Liver (tissue), 9 donors: ENCODE results near the gene NKAPL. TPM values are rescaled to one million over a fixed set of nuclear protein-coding genes. Genes with fewer than 3 reads are reported as not detected.

Experiments
- DNase-seq: peaks from one replicate; pipeline ENCODE4 v3.0.0-alpha.2; 2017; ENCODE audit warnings: low spot score
- H3K27ac ChIP-seq, 2 donors: one replicate each; pipeline ENCODE4 v1.7.0; 2013; ENCODE audit warnings: inconsistent platforms in 2 of 2, low read length in 2 of 2, control low read depth in 1 of 2, low read depth in 1 of 2, mild to moderate bottlenecking in 1 of 2
- H3K27me3 ChIP-seq, 4 donors: one replicate each; pipeline versions ENCODE4 v1.6.1 to v1.7.0; 2013; ENCODE audit warnings: low read length in 3 of 4, inconsistent platforms in 1 of 4, mild to moderate bottlenecking in 1 of 4, moderate library complexity in 1 of 4; ENCODE audit not compliant: control insufficient read depth in 4 of 4, insufficient read depth in 4 of 4
- H3K36me3 ChIP-seq, 4 donors: one replicate each; pipeline versions ENCODE4 v1.6.1 to v1.7.0; 2013; ENCODE audit warnings: low read length in 3 of 4, mild to moderate bottlenecking in 3 of 4, low read depth in 1 of 4, moderate library complexity in 1 of 4; ENCODE audit not compliant: control insufficient read depth in 4 of 4, insufficient read depth in 3 of 4
- H3K4me1 ChIP-seq, 4 donors: one replicate each; pipeline versions ENCODE4 v1.6.1 to v1.7.0; 2013; ENCODE audit warnings: low read length in 3 of 4, mild to moderate bottlenecking in 3 of 4, moderate library complexity in 1 of 4; ENCODE audit not compliant: control insufficient read depth in 4 of 4, insufficient read depth in 4 of 4
- H3K4me3 ChIP-seq, 3 donors: one replicate each; pipeline versions ENCODE4 v1.6.1 to v1.7.0; 2013; ENCODE audit warnings: low read length in 3 of 3, control low read depth in 1 of 3, low read depth in 1 of 3, mild to moderate bottlenecking in 1 of 3
- H3K9ac ChIP-seq, 2 donors: one replicate each; pipeline ENCODE4 v1.7.0; 2013; ENCODE audit warnings: low read length in 2 of 2, mild to moderate bottlenecking in 2 of 2, moderate library complexity in 2 of 2, control low read depth in 1 of 2, low read depth in 1 of 2
- H3K9me3 ChIP-seq, 4 donors: one replicate each; pipeline versions ENCODE4 v1.6.1 to v1.7.0; 2013; ENCODE audit warnings: low read length in 3 of 4; ENCODE audit not compliant: control insufficient read depth in 4 of 4
- EGR1 ChIP-seq, 2 donors: IDR thresholded peaks; 2 replicates each; pipeline ENCODE4 v1.6.1; 2016 to 2018; ENCODE audit warnings: antibody characterized with exemption in 2 of 2, low read depth in 2 of 2
- FOXA1 ChIP-seq: IDR thresholded peaks from 2 replicates; pipeline ENCODE4 v1.6.1; 2016; ENCODE audit warnings: antibody characterized with exemption
- FOXA2 ChIP-seq: IDR thresholded peaks from 2 replicates; pipeline ENCODE4 v1.6.1; 2016; ENCODE audit warnings: antibody characterized with exemption
- GABPA ChIP-seq, 2 donors: IDR thresholded peaks in 1 of 2; conservative IDR thresholded peaks in 1 of 2; 2 replicates each; pipeline ENCODE4 v1.6.1; 2016; ENCODE audit warnings: antibody characterized with exemption in 2 of 2, mild to moderate bottlenecking in 1 of 2, moderate library complexity in 1 of 2
- HNF4A ChIP-seq, 2 donors: conservative IDR thresholded peaks; 2 replicates each; pipeline ENCODE4 v1.6.1; 2016; ENCODE audit warnings: antibody characterized with exemption in 2 of 2, mild to moderate bottlenecking in 2 of 2
- HNF4G ChIP-seq: IDR thresholded peaks from 2 replicates; pipeline ENCODE4 v1.6.1; 2016; ENCODE audit warnings: antibody characterized with exemption
- JUND ChIP-seq, 2 donors: IDR thresholded peaks; 2 replicates each; pipeline ENCODE4 v1.6.1; 2016; ENCODE audit warnings: antibody characterized with exemption in 2 of 2
- NR2F2 ChIP-seq: IDR thresholded peaks from 2 replicates; pipeline ENCODE4 v1.6.1; 2016; ENCODE audit warnings: antibody characterized with exemption
- RAD21 ChIP-seq, 2 donors: IDR thresholded peaks; 2 replicates each; pipeline ENCODE4 v1.6.1; 2016; ENCODE audit warnings: antibody characterized with exemption in 2 of 2, mild to moderate bottlenecking in 2 of 2
- RXRA ChIP-seq, 2 donors: IDR thresholded peaks; 2 replicates each; pipeline ENCODE4 v1.6.1; 2017 to 2018; ENCODE audit warnings: antibody characterized with exemption in 2 of 2, mild to moderate bottlenecking in 1 of 2
- SP1 ChIP-seq: IDR thresholded peaks from 2 replicates; pipeline ENCODE4 v1.6.1; 2018; ENCODE audit warnings: antibody characterized with exemption, mild to moderate bottlenecking
- TAF1 ChIP-seq: conservative IDR thresholded peaks from 2 replicates; pipeline ENCODE4 v1.6.1; 2016; ENCODE audit warnings: antibody characterized with exemption, mild to moderate bottlenecking
- YY1 ChIP-seq: IDR thresholded peaks from 2 replicates; pipeline ENCODE4 v1.6.1; 2016; ENCODE audit warnings: antibody characterized with exemption, mild to moderate bottlenecking
- WGBS: extraction: QIAGEN DNeasy Blood & Tissue Kit; methylation state at CpG from one replicate; pipeline ENCODE4 v1.1.7; 2013; 5-methylcytosine and 5-hydroxymethylcytosine counted together
- polyA plus RNA-seq, 2 donors: library from polyadenylated mRNA; stranded (reverse) in 1 of 2; unstranded in 1 of 2; fragments of 200-250 nt in 1 of 2; fragments of >200 nt in 1 of 2; fragmentation: Nextera tagmentation in 1 of 2; extraction: Ambion mirVana in 1 of 2; gene quantifications; one replicate each; pipeline versions ENCODE4 v1.2.1 to v1.2.3, GENCODE V29; 2013 to 2015
- total RNA-seq, 2 donors: library from RNA; depleted of rRNA; stranded (reverse); fragments of >200 nt; gene quantifications; one replicate each; pipeline ENCODE4 v1.2.3, GENCODE V29; 2014
- TF ChIP-seq, protein P1 (sequence below): IDR thresholded peaks from 2 replicates; pipeline ENCODE4 v1.6.1; 2016; ENCODE audit warnings: antibody characterized with exemption
- TF ChIP-seq, protein P2 (sequence below): IDR thresholded peaks from 2 replicates; pipeline ENCODE4 v1.6.1; 2016; ENCODE audit warnings: antibody characterized with exemption
- TF ChIP-seq, protein P3 (sequence below): IDR thresholded peaks from 2 replicates; pipeline ENCODE4 v1.6.1; 2016; ENCODE audit warnings: antibody characterized with exemption, mild to moderate bottlenecking
- TF ChIP-seq, protein P4 (sequence below): fragments of 150-350 bp; IDR thresholded peaks from 2 replicates; pipeline ENCODE4 v1.5.1; 2017; ENCODE audit warnings: improper control_type of control experiment, low read depth, low read length; ENCODE audit not compliant: missing input control
- TF ChIP-seq, protein P5 (sequence below): IDR thresholded peaks from 2 replicates; pipeline ENCODE4 v1.6.1; 2016; ENCODE audit warnings: antibody characterized with exemption
- donor health status: healthy.
- donor health status: healthy.
- donor health status: healthy.
- donor health status: healthy.
- donor health status: healthy.

NKAPL gene
- total and polyA plus RNA-seq, 4 donors: 0.22 to 0.61 (median 0.57) TPM

DNA sequence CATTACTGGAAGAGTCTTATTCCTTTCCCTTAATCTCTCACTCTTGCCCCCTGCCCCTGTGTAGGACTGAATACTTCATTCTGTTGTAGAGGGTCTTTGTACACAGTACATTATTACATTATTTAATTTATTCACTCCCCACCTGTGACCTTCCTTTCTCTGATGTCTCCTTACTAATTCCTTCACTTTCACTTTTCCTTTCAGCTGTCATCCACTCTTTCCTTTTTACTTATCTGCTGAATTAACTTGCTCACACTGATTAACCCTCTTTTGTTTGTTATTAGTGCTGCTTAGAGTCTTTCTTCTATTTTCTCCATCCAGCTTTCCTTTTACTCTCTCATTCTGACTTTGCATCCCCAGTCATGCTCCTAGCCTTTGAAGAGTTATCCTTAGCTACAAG, 15.8 kb downstream of the NKAPL start:
- no peak overlapping the region for H3K27ac ChIP-seq
- H3K9me3 ChIP-seq: no peaks in the 10 kb centered on the region
- peaks cover 3 to 41% (median 24%) of the 10 kb centered on the region in 4 donors for H3K36me3 ChIP-seq
- TF ChIP-seq, protein P1, sequence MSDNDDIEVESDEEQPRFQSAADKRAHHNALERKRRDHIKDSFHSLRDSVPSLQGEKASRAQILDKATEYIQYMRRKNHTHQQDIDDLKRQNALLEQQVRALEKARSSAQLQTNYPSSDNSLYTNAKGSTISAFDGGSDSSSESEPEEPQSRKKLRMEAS: no peak
- TF ChIP-seq JUND (IDR thresholded peaks at IDR 0.05) (no peak), EGR1 (IDR thresholded peaks at IDR 0.05; ENCODE audit: low read depth in 2 of 2) (no peak), FOXA1 (no peak), HNF4G (no peak), RXRA (IDR thresholded peaks at IDR 0.05) (no peak), GABPA (IDR thresholded peaks at IDR 0.05 in 1 of 2, conservative IDR thresholded peaks at IDR 0.05 in 1 of 2) (no peak), HNF4A (conservative IDR thresholded peaks at IDR 0.05) (no peak), NR2F2 (no peak)
- H3K4me1 ChIP-seq: peaks cover 0 to 4% (median 0%) of the 10 kb centered on the region in 4 donors
- H3K4me3 ChIP-seq: no peak overlapping the region
- H3K27me3 ChIP-seq: no peaks in the 10 kb centered on the region
- DNase-seq: no peak
- no peak overlapping the region for H3K9ac ChIP-seq

DNA sequence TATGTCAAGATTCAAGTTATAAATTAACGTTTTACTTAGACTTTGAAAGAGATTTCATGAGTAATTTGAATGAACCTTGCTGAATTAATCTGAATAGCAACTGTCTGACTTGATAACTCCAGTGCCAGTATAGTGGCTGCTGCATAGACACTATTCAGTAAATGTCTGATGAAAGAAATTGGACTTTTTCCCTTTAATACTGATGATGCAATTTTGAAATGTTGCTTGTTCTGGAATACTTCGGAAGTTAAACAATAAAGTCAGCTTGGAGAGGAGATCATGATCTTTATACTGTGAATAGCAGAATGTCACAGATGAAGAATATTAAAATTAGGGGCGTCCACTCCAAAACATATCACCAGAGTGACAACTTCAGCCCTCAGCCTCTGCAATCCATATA, 18.6 kb downstream of the NKAPL start:
- peaks cover 3 to 31% (median 21%) of the 10 kb centered on the region in 4 donors for H3K36me3 ChIP-seq
- H3K9me3 ChIP-seq: peaks cover 0 to 2% (median 0%) of the 10 kb centered on the region in 4 donors
- TF ChIP-seq FOXA1 (no peak), EGR1 (IDR thresholded peaks at IDR 0.05; ENCODE audit: low read depth in 2 of 2) (no peak), GABPA (IDR thresholded peaks at IDR 0.05 in 1 of 2, conservative IDR thresholded peaks at IDR 0.05 in 1 of 2) (peak in 1 of 2 donors; percentile 72), RAD21 (IDR thresholded peaks at IDR 0.05) (peak; percentile 13 to 22), JUND (IDR thresholded peaks at IDR 0.05) (no peak), SP1 (no peak), TAF1 (no peak), YY1 (peak; percentile 35), HNF4A (conservative IDR thresholded peaks at IDR 0.05) (peak; percentile 54 to 55), FOXA2 (no peak), HNF4G (no peak), RXRA (IDR thresholded peaks at IDR 0.05) (peak in 1 of 2 donors; percentile 8)
- TF ChIP-seq, protein P1: peak; percentile 39
- TF ChIP-seq, protein P2, sequence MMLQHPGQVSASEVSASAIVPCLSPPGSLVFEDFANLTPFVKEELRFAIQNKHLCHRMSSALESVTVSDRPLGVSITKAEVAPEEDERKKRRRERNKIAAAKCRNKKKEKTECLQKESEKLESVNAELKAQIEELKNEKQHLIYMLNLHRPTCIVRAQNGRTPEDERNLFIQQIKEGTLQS: peak; percentile 93
- TF ChIP-seq, protein P3, sequence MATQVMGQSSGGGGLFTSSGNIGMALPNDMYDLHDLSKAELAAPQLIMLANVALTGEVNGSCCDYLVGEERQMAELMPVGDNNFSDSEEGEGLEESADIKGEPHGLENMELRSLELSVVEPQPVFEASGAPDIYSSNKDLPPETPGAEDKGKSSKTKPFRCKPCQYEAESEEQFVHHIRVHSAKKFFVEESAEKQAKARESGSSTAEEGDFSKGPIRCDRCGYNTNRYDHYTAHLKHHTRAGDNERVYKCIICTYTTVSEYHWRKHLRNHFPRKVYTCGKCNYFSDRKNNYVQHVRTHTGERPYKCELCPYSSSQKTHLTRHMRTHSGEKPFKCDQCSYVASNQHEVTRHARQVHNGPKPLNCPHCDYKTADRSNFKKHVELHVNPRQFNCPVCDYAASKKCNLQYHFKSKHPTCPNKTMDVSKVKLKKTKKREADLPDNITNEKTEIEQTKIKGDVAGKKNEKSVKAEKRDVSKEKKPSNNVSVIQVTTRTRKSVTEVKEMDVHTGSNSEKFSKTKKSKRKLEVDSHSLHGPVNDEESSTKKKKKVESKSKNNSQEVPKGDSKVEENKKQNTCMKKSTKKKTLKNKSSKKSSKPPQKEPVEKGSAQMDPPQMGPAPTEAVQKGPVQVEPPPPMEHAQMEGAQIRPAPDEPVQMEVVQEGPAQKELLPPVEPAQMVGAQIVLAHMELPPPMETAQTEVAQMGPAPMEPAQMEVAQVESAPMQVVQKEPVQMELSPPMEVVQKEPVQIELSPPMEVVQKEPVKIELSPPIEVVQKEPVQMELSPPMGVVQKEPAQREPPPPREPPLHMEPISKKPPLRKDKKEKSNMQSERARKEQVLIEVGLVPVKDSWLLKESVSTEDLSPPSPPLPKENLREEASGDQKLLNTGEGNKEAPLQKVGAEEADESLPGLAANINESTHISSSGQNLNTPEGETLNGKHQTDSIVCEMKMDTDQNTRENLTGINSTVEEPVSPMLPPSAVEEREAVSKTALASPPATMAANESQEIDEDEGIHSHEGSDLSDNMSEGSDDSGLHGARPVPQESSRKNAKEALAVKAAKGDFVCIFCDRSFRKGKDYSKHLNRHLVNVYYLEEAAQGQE: peak; percentile 22
- TF ChIP-seq, protein P4, sequence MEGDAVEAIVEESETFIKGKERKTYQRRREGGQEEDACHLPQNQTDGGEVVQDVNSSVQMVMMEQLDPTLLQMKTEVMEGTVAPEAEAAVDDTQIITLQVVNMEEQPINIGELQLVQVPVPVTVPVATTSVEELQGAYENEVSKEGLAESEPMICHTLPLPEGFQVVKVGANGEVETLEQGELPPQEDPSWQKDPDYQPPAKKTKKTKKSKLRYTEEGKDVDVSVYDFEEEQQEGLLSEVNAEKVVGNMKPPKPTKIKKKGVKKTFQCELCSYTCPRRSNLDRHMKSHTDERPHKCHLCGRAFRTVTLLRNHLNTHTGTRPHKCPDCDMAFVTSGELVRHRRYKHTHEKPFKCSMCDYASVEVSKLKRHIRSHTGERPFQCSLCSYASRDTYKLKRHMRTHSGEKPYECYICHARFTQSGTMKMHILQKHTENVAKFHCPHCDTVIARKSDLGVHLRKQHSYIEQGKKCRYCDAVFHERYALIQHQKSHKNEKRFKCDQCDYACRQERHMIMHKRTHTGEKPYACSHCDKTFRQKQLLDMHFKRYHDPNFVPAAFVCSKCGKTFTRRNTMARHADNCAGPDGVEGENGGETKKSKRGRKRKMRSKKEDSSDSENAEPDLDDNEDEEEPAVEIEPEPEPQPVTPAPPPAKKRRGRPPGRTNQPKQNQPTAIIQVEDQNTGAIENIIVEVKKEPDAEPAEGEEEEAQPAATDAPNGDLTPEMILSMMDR: no peak
- TF ChIP-seq, protein P5, sequence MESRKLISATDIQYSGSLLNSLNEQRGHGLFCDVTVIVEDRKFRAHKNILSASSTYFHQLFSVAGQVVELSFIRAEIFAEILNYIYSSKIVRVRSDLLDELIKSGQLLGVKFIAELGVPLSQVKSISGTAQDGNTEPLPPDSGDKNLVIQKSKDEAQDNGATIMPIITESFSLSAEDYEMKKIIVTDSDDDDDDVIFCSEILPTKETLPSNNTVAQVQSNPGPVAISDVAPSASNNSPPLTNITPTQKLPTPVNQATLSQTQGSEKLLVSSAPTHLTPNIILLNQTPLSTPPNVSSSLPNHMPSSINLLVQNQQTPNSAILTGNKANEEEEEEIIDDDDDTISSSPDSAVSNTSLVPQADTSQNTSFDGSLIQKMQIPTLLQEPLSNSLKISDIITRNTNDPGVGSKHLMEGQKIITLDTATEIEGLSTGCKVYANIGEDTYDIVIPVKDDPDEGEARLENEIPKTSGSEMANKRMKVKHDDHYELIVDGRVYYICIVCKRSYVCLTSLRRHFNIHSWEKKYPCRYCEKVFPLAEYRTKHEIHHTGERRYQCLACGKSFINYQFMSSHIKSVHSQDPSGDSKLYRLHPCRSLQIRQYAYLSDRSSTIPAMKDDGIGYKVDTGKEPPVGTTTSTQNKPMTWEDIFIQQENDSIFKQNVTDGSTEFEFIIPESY: no peak
- H3K27ac ChIP-seq: no peak overlapping the region
- WGBS: 57% methylated on average over 3 of the region's 3 CpGs
- no peaks in the 10 kb centered on the region for H3K27me3 ChIP-seq
- DNase-seq: no peak
- H3K9ac ChIP-seq: no peak overlapping the region
- H3K4me1 ChIP-seq: peaks cover 0 to 8% (median 3%) of the 10 kb centered on the region in 4 donors
- no peak overlapping the region for H3K4me3 ChIP-seq
